Stimulated activated CD4-positive, alpha-beta T cell treated with anti-CD3 and anti-CD28 coated beads, TNF-alpha, amount 100 ng/mL, for 48 hours (primary cell): ENCODE data around the gene NIPAL3.
"Not testable (repeated sequence)": the region's sequence is repeated elsewhere in the genome, so short reads cannot be mapped to it uniquely, and the experiment has no call there.

Source experiments
- DNase-seq, 3 donors: peaks; one replicate each; pipeline ENCODE4 v3.0.0-alpha.2; 2020; ENCODE audit warnings: low read depth in 3 of 3

The NIPAL3 gene

GRCh38 chr1:24516506-24516905 lies 100.9 kb downstream of the NIPAL3 start:
- DNase-seq, result no peak

- no peak for DNase-seq
Observed at GRCh38 chr1:24517898-24518297, 102.3 kb downstream of the NIPAL3 start.

- DNase-seq, result not testable (repeated sequence)
Observed at GRCh38 chr1:24520282-24520681, 104.7 kb downstream of the NIPAL3 start.
